Liver (tissue), 9 donors: ENCODE results near the gene NUP205. TPM values are rescaled to one million over a fixed set of nuclear protein-coding genes. Genes with fewer than 3 reads are reported as not detected.

Experiments used
- DNase-seq: peaks from one replicate; pipeline ENCODE4 v3.0.0-alpha.2; 2017; ENCODE audit warnings: low spot score
- H3K27ac ChIP-seq, 2 donors: one replicate each; pipeline ENCODE4 v1.7.0; 2013; ENCODE audit warnings: inconsistent platforms in 2 of 2, low read length in 2 of 2, control low read depth in 1 of 2, low read depth in 1 of 2, mild to moderate bottlenecking in 1 of 2
- H3K27me3 ChIP-seq, 4 donors: one replicate each; pipeline versions ENCODE4 v1.6.1 to v1.7.0; 2013; ENCODE audit warnings: low read length in 3 of 4, inconsistent platforms in 1 of 4, mild to moderate bottlenecking in 1 of 4, moderate library complexity in 1 of 4; ENCODE audit not compliant: control insufficient read depth in 4 of 4, insufficient read depth in 4 of 4
- H3K36me3 ChIP-seq, 4 donors: one replicate each; pipeline versions ENCODE4 v1.6.1 to v1.7.0; 2013; ENCODE audit warnings: low read length in 3 of 4, mild to moderate bottlenecking in 3 of 4, low read depth in 1 of 4, moderate library complexity in 1 of 4; ENCODE audit not compliant: control insufficient read depth in 4 of 4, insufficient read depth in 3 of 4
- H3K4me1 ChIP-seq, 4 donors: one replicate each; pipeline versions ENCODE4 v1.6.1 to v1.7.0; 2013; ENCODE audit warnings: low read length in 3 of 4, mild to moderate bottlenecking in 3 of 4, moderate library complexity in 1 of 4; ENCODE audit not compliant: control insufficient read depth in 4 of 4, insufficient read depth in 4 of 4
- H3K4me3 ChIP-seq, 3 donors: one replicate each; pipeline versions ENCODE4 v1.6.1 to v1.7.0; 2013; ENCODE audit warnings: low read length in 3 of 3, control low read depth in 1 of 3, low read depth in 1 of 3, mild to moderate bottlenecking in 1 of 3
- H3K9ac ChIP-seq, 2 donors: one replicate each; pipeline ENCODE4 v1.7.0; 2013; ENCODE audit warnings: low read length in 2 of 2, mild to moderate bottlenecking in 2 of 2, moderate library complexity in 2 of 2, control low read depth in 1 of 2, low read depth in 1 of 2
- H3K9me3 ChIP-seq, 4 donors: one replicate each; pipeline versions ENCODE4 v1.6.1 to v1.7.0; 2013; ENCODE audit warnings: low read length in 3 of 4; ENCODE audit not compliant: control insufficient read depth in 4 of 4
- EGR1 ChIP-seq, 2 donors: IDR thresholded peaks; 2 replicates each; pipeline ENCODE4 v1.6.1; 2016 to 2018; ENCODE audit warnings: antibody characterized with exemption in 2 of 2, low read depth in 2 of 2
- FOXA1 ChIP-seq: IDR thresholded peaks from 2 replicates; pipeline ENCODE4 v1.6.1; 2016; ENCODE audit warnings: antibody characterized with exemption
- FOXA2 ChIP-seq: IDR thresholded peaks from 2 replicates; pipeline ENCODE4 v1.6.1; 2016; ENCODE audit warnings: antibody characterized with exemption
- GABPA ChIP-seq, 2 donors: IDR thresholded peaks in 1 of 2; conservative IDR thresholded peaks in 1 of 2; 2 replicates each; pipeline ENCODE4 v1.6.1; 2016; ENCODE audit warnings: antibody characterized with exemption in 2 of 2, mild to moderate bottlenecking in 1 of 2, moderate library complexity in 1 of 2
- HNF4A ChIP-seq, 2 donors: conservative IDR thresholded peaks; 2 replicates each; pipeline ENCODE4 v1.6.1; 2016; ENCODE audit warnings: antibody characterized with exemption in 2 of 2, mild to moderate bottlenecking in 2 of 2
- JUND ChIP-seq, 2 donors: IDR thresholded peaks; 2 replicates each; pipeline ENCODE4 v1.6.1; 2016; ENCODE audit warnings: antibody characterized with exemption in 2 of 2
- NR2F2 ChIP-seq: IDR thresholded peaks from 2 replicates; pipeline ENCODE4 v1.6.1; 2016; ENCODE audit warnings: antibody characterized with exemption
- RAD21 ChIP-seq, 2 donors: IDR thresholded peaks; 2 replicates each; pipeline ENCODE4 v1.6.1; 2016; ENCODE audit warnings: antibody characterized with exemption in 2 of 2, mild to moderate bottlenecking in 2 of 2
- RXRA ChIP-seq, 2 donors: IDR thresholded peaks; 2 replicates each; pipeline ENCODE4 v1.6.1; 2017 to 2018; ENCODE audit warnings: antibody characterized with exemption in 2 of 2, mild to moderate bottlenecking in 1 of 2
- SP1 ChIP-seq: IDR thresholded peaks from 2 replicates; pipeline ENCODE4 v1.6.1; 2018; ENCODE audit warnings: antibody characterized with exemption, mild to moderate bottlenecking
- TAF1 ChIP-seq: conservative IDR thresholded peaks from 2 replicates; pipeline ENCODE4 v1.6.1; 2016; ENCODE audit warnings: antibody characterized with exemption, mild to moderate bottlenecking
- YY1 ChIP-seq: IDR thresholded peaks from 2 replicates; pipeline ENCODE4 v1.6.1; 2016; ENCODE audit warnings: antibody characterized with exemption, mild to moderate bottlenecking
- WGBS: extraction: QIAGEN DNeasy Blood & Tissue Kit; methylation state at CpG from one replicate; pipeline ENCODE4 v1.1.7; 2013; 5-methylcytosine and 5-hydroxymethylcytosine counted together
- polyA plus RNA-seq, 2 donors: library from polyadenylated mRNA; stranded (reverse) in 1 of 2; unstranded in 1 of 2; fragments of 200-250 nt in 1 of 2; fragments of >200 nt in 1 of 2; fragmentation: Nextera tagmentation in 1 of 2; extraction: Ambion mirVana in 1 of 2; gene quantifications; one replicate each; pipeline versions ENCODE4 v1.2.1 to v1.2.3, GENCODE V29; 2013 to 2015
- total RNA-seq, 2 donors: library from RNA; depleted of rRNA; stranded (reverse); fragments of >200 nt; gene quantifications; one replicate each; pipeline ENCODE4 v1.2.3, GENCODE V29; 2014
- TF ChIP-seq, protein P1 (sequence below): fragments of 150-350 bp; IDR thresholded peaks from 2 replicates; pipeline ENCODE4 v1.5.1; 2017; ENCODE audit warnings: improper control_type of control experiment, low read depth, low read length; ENCODE audit not compliant: missing input control
- TF ChIP-seq, protein P2 (sequence below): IDR thresholded peaks from 2 replicates; pipeline ENCODE4 v1.6.1; 2016; ENCODE audit warnings: antibody characterized with exemption
- TF ChIP-seq, protein P3 (sequence below): IDR thresholded peaks from 2 replicates; pipeline ENCODE4 v1.6.1; 2016; ENCODE audit warnings: antibody characterized with exemption
- donor health status: healthy.
- donor health status: healthy.
- donor health status: healthy.
- donor health status: healthy.
- donor health status: healthy.

The NUP205 gene
- total and polyA plus RNA-seq, 4 donors = 6.3 to 27.8 (median 12.0) TPM

DNA sequence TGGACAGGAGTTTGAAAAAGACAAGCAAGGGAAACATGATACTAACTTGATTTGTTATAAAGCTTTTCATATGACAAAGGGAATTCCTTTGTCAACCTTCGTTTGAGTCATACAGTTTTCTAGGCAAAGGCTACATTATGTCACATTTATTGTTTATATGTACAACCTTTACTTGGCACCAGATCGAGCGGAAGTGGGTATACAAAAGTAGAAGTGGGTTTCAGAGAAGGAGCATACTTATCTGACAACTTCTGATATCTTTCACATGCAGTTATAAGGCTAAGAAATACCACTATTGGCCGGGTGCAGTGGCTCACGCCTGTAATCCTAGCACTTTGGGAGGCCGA is 115.6 kb downstream of the NUP205 start:
- H3K9ac ChIP-seq = no peak overlapping the region
- TF ChIP-seq NR2F2 (no peak), GABPA (IDR thresholded peaks at IDR 0.05 in 1 of 2, conservative IDR thresholded peaks at IDR 0.05 in 1 of 2) (no peak), FOXA1 (no peak), JUND (IDR thresholded peaks at IDR 0.05) (no peak), RAD21 (IDR thresholded peaks at IDR 0.05) (no peak), YY1 (no peak), RXRA (IDR thresholded peaks at IDR 0.05) (no peak)
- TF ChIP-seq, protein P1, sequence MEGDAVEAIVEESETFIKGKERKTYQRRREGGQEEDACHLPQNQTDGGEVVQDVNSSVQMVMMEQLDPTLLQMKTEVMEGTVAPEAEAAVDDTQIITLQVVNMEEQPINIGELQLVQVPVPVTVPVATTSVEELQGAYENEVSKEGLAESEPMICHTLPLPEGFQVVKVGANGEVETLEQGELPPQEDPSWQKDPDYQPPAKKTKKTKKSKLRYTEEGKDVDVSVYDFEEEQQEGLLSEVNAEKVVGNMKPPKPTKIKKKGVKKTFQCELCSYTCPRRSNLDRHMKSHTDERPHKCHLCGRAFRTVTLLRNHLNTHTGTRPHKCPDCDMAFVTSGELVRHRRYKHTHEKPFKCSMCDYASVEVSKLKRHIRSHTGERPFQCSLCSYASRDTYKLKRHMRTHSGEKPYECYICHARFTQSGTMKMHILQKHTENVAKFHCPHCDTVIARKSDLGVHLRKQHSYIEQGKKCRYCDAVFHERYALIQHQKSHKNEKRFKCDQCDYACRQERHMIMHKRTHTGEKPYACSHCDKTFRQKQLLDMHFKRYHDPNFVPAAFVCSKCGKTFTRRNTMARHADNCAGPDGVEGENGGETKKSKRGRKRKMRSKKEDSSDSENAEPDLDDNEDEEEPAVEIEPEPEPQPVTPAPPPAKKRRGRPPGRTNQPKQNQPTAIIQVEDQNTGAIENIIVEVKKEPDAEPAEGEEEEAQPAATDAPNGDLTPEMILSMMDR = no peak
- TF ChIP-seq, protein P2, sequence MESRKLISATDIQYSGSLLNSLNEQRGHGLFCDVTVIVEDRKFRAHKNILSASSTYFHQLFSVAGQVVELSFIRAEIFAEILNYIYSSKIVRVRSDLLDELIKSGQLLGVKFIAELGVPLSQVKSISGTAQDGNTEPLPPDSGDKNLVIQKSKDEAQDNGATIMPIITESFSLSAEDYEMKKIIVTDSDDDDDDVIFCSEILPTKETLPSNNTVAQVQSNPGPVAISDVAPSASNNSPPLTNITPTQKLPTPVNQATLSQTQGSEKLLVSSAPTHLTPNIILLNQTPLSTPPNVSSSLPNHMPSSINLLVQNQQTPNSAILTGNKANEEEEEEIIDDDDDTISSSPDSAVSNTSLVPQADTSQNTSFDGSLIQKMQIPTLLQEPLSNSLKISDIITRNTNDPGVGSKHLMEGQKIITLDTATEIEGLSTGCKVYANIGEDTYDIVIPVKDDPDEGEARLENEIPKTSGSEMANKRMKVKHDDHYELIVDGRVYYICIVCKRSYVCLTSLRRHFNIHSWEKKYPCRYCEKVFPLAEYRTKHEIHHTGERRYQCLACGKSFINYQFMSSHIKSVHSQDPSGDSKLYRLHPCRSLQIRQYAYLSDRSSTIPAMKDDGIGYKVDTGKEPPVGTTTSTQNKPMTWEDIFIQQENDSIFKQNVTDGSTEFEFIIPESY = no peak
- TF ChIP-seq, protein P3, sequence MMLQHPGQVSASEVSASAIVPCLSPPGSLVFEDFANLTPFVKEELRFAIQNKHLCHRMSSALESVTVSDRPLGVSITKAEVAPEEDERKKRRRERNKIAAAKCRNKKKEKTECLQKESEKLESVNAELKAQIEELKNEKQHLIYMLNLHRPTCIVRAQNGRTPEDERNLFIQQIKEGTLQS = no peak

DNA sequence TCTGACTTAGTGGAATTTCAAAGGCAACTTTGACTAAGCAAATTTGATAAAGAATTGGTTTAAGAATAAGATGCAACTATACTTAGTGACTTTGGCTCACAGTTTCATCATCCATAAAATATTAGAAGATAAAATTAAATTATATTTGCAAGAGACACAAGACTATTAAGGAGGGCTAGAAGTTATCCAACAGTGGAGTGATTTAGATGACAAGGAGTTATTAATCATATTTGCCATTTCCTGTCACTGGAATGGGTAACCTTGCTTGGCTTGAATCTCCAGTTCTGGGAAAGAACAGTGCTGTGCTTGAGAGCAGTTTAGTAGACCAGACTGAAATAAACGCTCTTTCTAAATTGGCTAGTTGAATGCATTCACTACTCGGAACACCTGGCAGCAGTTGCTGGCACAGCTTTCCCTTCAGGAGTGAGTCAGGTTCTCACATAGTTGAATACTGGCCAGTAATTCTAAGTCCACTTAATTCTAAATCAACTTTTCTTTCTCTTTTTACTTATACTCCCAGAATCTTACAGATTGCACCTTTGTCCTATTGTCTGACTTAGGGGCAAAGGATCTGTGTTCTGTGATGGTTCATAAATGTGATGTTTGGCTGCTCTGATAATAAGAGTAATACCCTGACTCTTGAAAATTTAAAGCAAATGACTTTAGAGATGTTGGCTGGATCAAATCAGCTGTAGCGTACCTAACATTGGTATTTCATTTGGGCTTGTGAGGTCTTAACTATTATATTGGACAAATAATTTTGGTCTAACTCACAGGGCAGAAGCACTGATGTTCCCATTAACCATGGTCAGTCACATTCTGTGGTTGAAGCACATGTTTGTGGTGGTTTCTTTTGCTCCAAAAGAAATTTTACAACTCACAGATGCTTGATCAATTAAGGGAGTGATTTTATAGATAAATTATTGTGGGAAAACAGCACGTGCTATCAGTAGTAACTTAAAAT is 121.2 kb downstream of the NUP205 start:
- no peaks in the 10 kb centered on the region for H3K27me3 ChIP-seq
- peaks cover 0 to 6% (median 2%) of the 10 kb centered on the region in 4 donors for H3K36me3 ChIP-seq
- no peak overlapping the region for H3K27ac ChIP-seq
- TF ChIP-seq JUND (IDR thresholded peaks at IDR 0.05) = peak in 1 of 2 donors; percentile 34
- TF ChIP-seq, protein P3 = no peak
- peak in 1 of 2 donors; percentile 17 for TF ChIP-seq HNF4A (conservative IDR thresholded peaks at IDR 0.05)
- H3K4me3 ChIP-seq = no peak overlapping the region
- DNase-seq = no peak
- H3K9ac ChIP-seq = no peak overlapping the region
- WGBS = 65% methylated on average over 4 of the region's 4 CpGs
- H3K9me3 ChIP-seq = no peaks in the 10 kb centered on the region
- peaks cover 0 to 14% (median 12%) of the 10 kb centered on the region in 4 donors for H3K4me1 ChIP-seq

More for the DNA sequence above, 115.6 kb downstream of the NUP205 start:
- H3K27ac ChIP-seq = no peak overlapping the region
- peaks cover 0 to 5% (median 2%) of the 10 kb centered on the region in 4 donors for H3K36me3 ChIP-seq
- peaks cover 1 to 5% (median 3%) of the 10 kb centered on the region in 4 donors for H3K4me1 ChIP-seq
- H3K4me3 ChIP-seq = no peak overlapping the region
- no peak for DNase-seq
- no peaks in the 10 kb centered on the region for H3K9me3 ChIP-seq
- H3K27me3 ChIP-seq = no peaks in the 10 kb centered on the region
- 80% methylated on average over 6 of the region's 6 CpGs for WGBS

DNA sequence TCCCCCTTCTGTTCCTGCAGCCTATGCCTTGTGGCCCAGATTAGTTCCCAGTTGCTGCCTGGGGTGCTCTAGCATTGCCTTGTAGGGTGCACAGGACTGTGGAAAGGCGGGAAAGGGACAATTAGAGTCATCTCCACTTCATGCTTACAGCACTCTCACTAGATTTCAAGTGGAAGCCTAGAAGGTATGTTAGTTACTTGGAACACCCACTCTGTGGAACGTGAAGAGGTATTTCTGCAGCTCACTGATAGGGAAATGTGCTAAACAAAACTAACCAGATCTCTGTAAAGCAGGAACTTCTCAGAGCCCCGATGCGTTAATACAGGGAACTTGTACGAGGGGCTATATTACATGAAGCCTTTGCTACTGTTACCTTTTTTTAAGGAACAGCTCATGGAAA is 124.0 kb downstream of the NUP205 start:
- DNase-seq = no peak
- H3K9ac ChIP-seq = no peak overlapping the region
- H3K4me3 ChIP-seq = no peak overlapping the region
- 91% methylated on average over 5 of the region's 5 CpGs for WGBS
- peaks cover 0 to 16% (median 12%) of the 10 kb centered on the region in 4 donors for H3K4me1 ChIP-seq
- H3K27me3 ChIP-seq = no peaks in the 10 kb centered on the region
- TF ChIP-seq JUND (IDR thresholded peaks at IDR 0.05) (no peak), FOXA2 (no peak), TAF1 (no peak), RAD21 (IDR thresholded peaks at IDR 0.05) (no peak), EGR1 (IDR thresholded peaks at IDR 0.05; ENCODE audit: low read depth in 2 of 2) (no peak), YY1 (no peak), NR2F2 (no peak), SP1 (no peak)
- TF ChIP-seq, protein P2 = no peak
- TF ChIP-seq, protein P1 = no peak
- H3K9me3 ChIP-seq = no peaks in the 10 kb centered on the region
- H3K27ac ChIP-seq = no peak overlapping the region
- H3K36me3 ChIP-seq = peaks cover 0 to 6% (median 0%) of the 10 kb centered on the region in 4 donors
